WTC11 (cell line): ENCODE measurements around the gene RIN3. TPM values are rescaled to one million over a fixed set of nuclear protein-coding genes. Genes with fewer than 3 reads are reported as not detected.

Experiments used
- ATAC-seq: fragments of 200-7000 bp; cut with Tn5 transposase; 2 replicates; pipeline ENCODE4 v1.10.0; 2021; ENCODE audit warnings: mild to moderate bottlenecking, moderate library complexity
- CTCF ChIA-PET: fragments of 300-600 bp; sonication (Branson Sonifier 250); formaldehyde crosslinking; loops from one replicate; lab custom pipeline; 2021; ENCODE audit warnings: antibody characterized with exemption; lab: Charles Lee
- POLR2A ChIA-PET: fragments of 350-600 bp; sonication (Branson Sonifier 250); formaldehyde crosslinking; loops from one replicate; lab custom pipeline; 2021; ENCODE audit warnings: antibody characterized with exemption; lab: Charles Lee
- DNase-seq: peaks from one replicate; pipeline ENCODE4 v3.0.0; 2021; ENCODE audit warnings: low spot score
- H3K27ac Mint-ChIP-seq: 2 replicates; pipeline ENCODE4 v1.8.0; 2021; ENCODE audit warnings: mixed read lengths
- H3K27me3 Mint-ChIP-seq: 2 replicates; pipeline ENCODE4 v1.8.0; 2021; ENCODE audit warnings: low read depth, mild to moderate bottlenecking, moderate library complexity, mixed read lengths
- H3K36me3 Mint-ChIP-seq: 2 replicates; pipeline ENCODE4 v1.8.0; 2021; ENCODE audit warnings: mixed read lengths
- H3K4me1 Mint-ChIP-seq: 2 replicates; pipeline ENCODE4 v1.8.0; 2022; ENCODE audit warnings: mixed read lengths
- H3K4me3 Mint-ChIP-seq: 2 replicates; pipeline ENCODE4 v1.8.0; 2021; ENCODE audit warnings: mild to moderate bottlenecking, moderate library complexity, mixed read lengths
- H3K9me3 Mint-ChIP-seq: 2 replicates; pipeline ENCODE4 v1.8.0; 2021; ENCODE audit warnings: mixed read lengths
- AFF4 ChIP-seq: sonication (generic); formaldehyde crosslinking; IDR thresholded peaks from 2 replicates; pipeline ENCODE4 v1.8.1; 2023; ENCODE audit warnings: mild to moderate bottlenecking, missing genetic modification reagents, borderline replicate concordance
- ATF2 ChIP-seq: sonication (generic); formaldehyde crosslinking; IDR thresholded peaks from 2 replicates; pipeline ENCODE4 v1.8.1; 2022; ENCODE audit warnings: low read depth, missing genetic modification reagents, borderline replicate concordance
- CTCF ChIP-seq: fragments of 200-600 bp; IDR thresholded peaks from 2 replicates; pipeline ENCODE4 v1.8.0; 2022; ENCODE audit warnings: antibody characterized with exemption
- E2F4 ChIP-seq: sonication (generic); formaldehyde crosslinking; IDR thresholded peaks from 2 replicates; pipeline ENCODE4 v1.8.1; 2022; ENCODE audit warnings: low read depth, mild to moderate bottlenecking, moderate library complexity, missing genetic modification reagents, borderline replicate concordance
- ELF4 ChIP-seq: sonication (generic); formaldehyde crosslinking; IDR thresholded peaks from 2 replicates; pipeline ENCODE4 v1.8.1; 2022; ENCODE audit warnings: low read depth, mild to moderate bottlenecking, moderate library complexity, missing genetic modification reagents
- FOXK1 ChIP-seq: sonication (generic); formaldehyde crosslinking; IDR thresholded peaks from 2 replicates; pipeline ENCODE4 v1.8.0; 2022; ENCODE audit warnings: mild to moderate bottlenecking, moderate library complexity, missing genetic modification reagents
- FOXP1 ChIP-seq: sonication (generic); formaldehyde crosslinking; IDR thresholded peaks from 2 replicates; pipeline ENCODE4 v1.8.0; 2022; ENCODE audit warnings: missing genetic modification reagents, mild to moderate bottlenecking, moderate library complexity, borderline replicate concordance
- IRF2 ChIP-seq: sonication (generic); formaldehyde crosslinking; IDR thresholded peaks from 2 replicates; pipeline ENCODE4 v1.8.0; 2022; ENCODE audit warnings: low read depth, missing genetic modification reagents, borderline replicate concordance
- JUN ChIP-seq: sonication (generic); formaldehyde crosslinking; IDR thresholded peaks from 2 replicates; pipeline ENCODE4 v1.8.0; 2023; ENCODE audit warnings: mild to moderate bottlenecking, missing genetic modification reagents
- KAT7 ChIP-seq: sonication (generic); formaldehyde crosslinking; IDR thresholded peaks from 2 replicates; pipeline ENCODE4 v1.8.1; 2023; ENCODE audit warnings: missing genetic modification reagents, mild to moderate bottlenecking, borderline replicate concordance
- NFATC4 ChIP-seq: fragments of 250-450 bp; sonication (Bioruptor Pico); IDR thresholded peaks from 2 replicates; pipeline ENCODE4 v1.9.0; 2021; ENCODE audit warnings: mild to moderate bottlenecking
- NFYB ChIP-seq: sonication (generic); formaldehyde crosslinking; conservative IDR thresholded peaks from 2 replicates; pipeline ENCODE4 v1.8.0; 2022; ENCODE audit warnings: low read depth, missing genetic modification reagents
- PREB ChIP-seq: sonication (generic); formaldehyde crosslinking; IDR thresholded peaks from 2 replicates; pipeline ENCODE4 v1.8.1; 2022; ENCODE audit warnings: mild to moderate bottlenecking, missing genetic modification reagents, moderate library complexity, borderline replicate concordance
- SP1 ChIP-seq: sonication (generic); formaldehyde crosslinking; conservative IDR thresholded peaks from 2 replicates; pipeline ENCODE4 v1.8.1; 2022; ENCODE audit warnings: missing genetic modification reagents
- ZMAT4 ChIP-seq: fragments of 250-450 bp; sonication (Bioruptor Pico); IDR thresholded peaks from 2 replicates; pipeline ENCODE4 v1.9.0; 2021; ENCODE audit warnings: mild to moderate bottlenecking
- ZNF138 ChIP-seq: sonication (generic); formaldehyde crosslinking; conservative IDR thresholded peaks from 2 replicates; pipeline ENCODE4 v1.8.1; 2022; ENCODE audit warnings: mild to moderate bottlenecking, moderate library complexity, missing genetic modification reagents
- ZNF396 ChIP-seq: fragments of 250-450 bp; sonication (Bioruptor Pico); IDR thresholded peaks from 2 replicates; pipeline ENCODE4 v1.8.0; 2021; ENCODE audit warnings: mild to moderate bottlenecking, moderate library complexity, borderline replicate concordance
- ZNF416 ChIP-seq: fragments of 250-450 bp; sonication (Bioruptor Pico); IDR thresholded peaks from 2 replicates; pipeline ENCODE4 v1.9.0; 2021; ENCODE audit warnings: mild to moderate bottlenecking, inconsistent platforms
- total RNA-seq: library from RNA; stranded (reverse); gene quantifications from 3 replicates; pipeline ENCODE4 v1.2.3, GENCODE V29; 2021

The RIN3 gene
- total RNA-seq, 1 experiment from 2014 or later, result 3.3 TPM

- no peak for TF ChIP-seq PREB (CRISPR knock-in tag)
- no peak for TF ChIP-seq NFATC4 (CRISPR knock-in tag)
- TF ChIP-seq AFF4, result no peak
- no peak for TF ChIP-seq NFYB (CRISPR knock-in tag)
- no peak for TF ChIP-seq ZNF396 (CRISPR knock-in tag)
- no peak for TF ChIP-seq SP1 (CRISPR knock-in tag)
- no peak for TF ChIP-seq ATF2 (CRISPR knock-in tag)
Measured at GRCh38 chr14:92688434-92689375, 175.1 kb downstream of the RIN3 start (continued).

GRCh38 chr14:92690171-92691011 is 176.8 kb downstream of the RIN3 start:
- ATAC-seq, result no peak
- H3K27me3 Mint-ChIP-seq, result peaks cover 27% of the 10 kb centered on the region
- H3K4me1 Mint-ChIP-seq, result no peaks in the 10 kb centered on the region
- TF ChIP-seq ELF4 (CRISPR knock-in tag) (no peak), ZNF138 (CRISPR knock-in tag) (no peak), IRF2 (CRISPR knock-in tag) (no peak), NFYB (CRISPR knock-in tag) (no peak), NFATC4 (CRISPR knock-in tag) (no peak), KAT7 (CRISPR knock-in tag) (no peak)
- H3K9me3 Mint-ChIP-seq, result no peaks in the 10 kb centered on the region
- no peak overlapping the region for H3K4me3 Mint-ChIP-seq
- ChIA-PET POLR2A (interaction anchor here (0.6 to 0.7 kb wide), 2 partner anchors 14 to 18 kb away, joined by 3 read pairs; no protein-coding TSS in a partner anchor), CTCF (interaction anchor here (0.6 to 4.8 kb wide), 11 partner anchors 8 to 415 kb away, joined by 3 to 32 read pairs (median 4); no protein-coding TSS in a partner anchor)
- H3K27ac Mint-ChIP-seq, result no peak overlapping the region
- DNase-seq, result peak; percentile 28
- no peaks in the 10 kb centered on the region for H3K36me3 Mint-ChIP-seq

GRCh38 chr14:92692822-92693226 is 179.2 kb downstream of the RIN3 start:
- no peak overlapping the region for H3K4me3 Mint-ChIP-seq
- no peak overlapping the region for H3K27ac Mint-ChIP-seq
- POLR2A ChIA-PET, result no interaction called here
- no peak for ATAC-seq
- no peaks in the 10 kb centered on the region for H3K4me1 Mint-ChIP-seq
- peaks cover 17% of the 10 kb centered on the region for H3K27me3 Mint-ChIP-seq
- H3K36me3 Mint-ChIP-seq, result no peaks in the 10 kb centered on the region
- CTCF ChIA-PET, result no interaction called here
- H3K9me3 Mint-ChIP-seq, result no peaks in the 10 kb centered on the region
- DNase-seq, result no peak
- TF ChIP-seq NFATC4 (CRISPR knock-in tag), result no peak
- TF ChIP-seq FOXP1, result no peak
- TF ChIP-seq FOXK1 (CRISPR knock-in tag), result no peak
- TF ChIP-seq JUN (CRISPR knock-in tag), result no peak
- no peak for TF ChIP-seq ZNF416 (CRISPR knock-in tag)
- TF ChIP-seq ZMAT4 (CRISPR knock-in tag), result no peak
- TF ChIP-seq CTCF, result no peak
- TF ChIP-seq E2F4 (CRISPR knock-in tag), result no peak
